Mesenteric fat pad (tissue), 1 donor: ENCODE data around the gene INPP5K. TPM values are rescaled to one million over a fixed set of nuclear protein-coding genes. Genes with fewer than 3 reads are reported as not detected.

Experiments used
- total RNA-seq: library from RNA; stranded (reverse); fragmentation: NEBNext Ultra II Directional; extraction: Animal tissue kit (Norgen Biotek cat#: 25700); gene quantifications from one replicate; pipeline ENCODE4 v1.2.1, GENCODE V29; 2021
- donor health status: DM: yes; HTN: yes; CAD: no.

INPP5K gene
- total RNA-seq, 1 donor from 2014 or later: 77.6 TPM

Other genes with a start within 250 kb of the INPP5K start
- not detected for gene BHLHA9, start 246.2 kb downstream of the INPP5K start, total RNA-seq
- gene TRARG1, start 236.9 kb downstream of the INPP5K start, total RNA-seq: 241 TPM
- 480 TPM for gene YWHAE, start 116.4 kb downstream of the INPP5K start, total RNA-seq
- gene CRK, start 60.4 kb downstream of the INPP5K start, total RNA-seq: 97.0 TPM
- 552 TPM for gene MYO1C, start 23.9 kb downstream of the INPP5K start, total RNA-seq
- 80.1 TPM for gene PITPNA, start 46.2 kb upstream of the INPP5K start, total RNA-seq
- 31.4 TPM for gene SLC43A2, start 112.2 kb upstream of the INPP5K start, total RNA-seq
- gene SCARF1, start 129.1 kb upstream of the INPP5K start, total RNA-seq: 25.7 TPM
- gene RILP, start 133.3 kb upstream of the INPP5K start, total RNA-seq: 31.4 TPM
- 225 TPM for gene PRPF8, start 168.3 kb upstream of the INPP5K start, total RNA-seq
- 30.1 TPM for gene TLCD2, start 193.8 kb upstream of the INPP5K start, total RNA-seq
- 47.4 TPM for gene WDR81, start 208.1 kb upstream of the INPP5K start, total RNA-seq
- gene SERPINF2, start 226.3 kb upstream of the INPP5K start, total RNA-seq: 29.3 TPM
- gene SERPINF1, start 245.4 kb upstream of the INPP5K start, total RNA-seq: 1,175 TPM